22Rv1 (cell line): ENCODE data around the gene ACSBG1.
A peak's percentile ranks its signal among the peaks of the same experiment; 100 is the strongest.

Source experiments
- H3K27ac ChIP-seq: fragments of 450-650 bp; 2 replicates; pipeline ENCODE4 v1.5.1; 2017
- ZFX ChIP-seq: fragments of 450-650 bp; IDR thresholded peaks from 2 replicates; pipeline ENCODE4 v1.6.1; 2017; ENCODE audit warnings: antibody characterized with exemption, borderline replicate concordance
- TF ChIP-seq, protein P1 (sequence below): fragments of 450-650 bp; IDR thresholded peaks from 2 replicates; pipeline ENCODE4 v1.5.1; 2017; ENCODE audit warnings: mild to moderate bottlenecking

Gene ACSBG1

DNA sequence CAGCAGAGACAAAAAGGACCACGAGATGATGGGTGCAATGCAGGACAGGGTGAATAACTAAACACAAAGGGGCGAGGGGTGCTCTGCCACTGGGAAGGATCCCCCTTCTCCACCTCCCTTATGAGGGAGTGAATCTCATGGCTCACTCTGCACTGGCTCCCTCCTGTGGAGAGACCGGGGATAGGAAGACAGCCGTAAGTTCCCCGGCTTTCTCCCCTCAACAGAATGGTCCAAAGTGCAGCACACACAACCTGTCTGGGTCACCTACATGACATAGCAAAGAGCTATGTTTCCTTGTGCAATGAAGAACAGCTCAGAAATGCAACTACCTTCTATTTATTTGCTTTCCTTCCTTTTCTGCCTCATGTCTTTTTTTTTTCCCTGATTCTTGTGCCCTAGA is 7.8 kb upstream of the ACSBG1 start:
- H3K27ac ChIP-seq: no peak overlapping the region
- TF ChIP-seq, protein P1, sequence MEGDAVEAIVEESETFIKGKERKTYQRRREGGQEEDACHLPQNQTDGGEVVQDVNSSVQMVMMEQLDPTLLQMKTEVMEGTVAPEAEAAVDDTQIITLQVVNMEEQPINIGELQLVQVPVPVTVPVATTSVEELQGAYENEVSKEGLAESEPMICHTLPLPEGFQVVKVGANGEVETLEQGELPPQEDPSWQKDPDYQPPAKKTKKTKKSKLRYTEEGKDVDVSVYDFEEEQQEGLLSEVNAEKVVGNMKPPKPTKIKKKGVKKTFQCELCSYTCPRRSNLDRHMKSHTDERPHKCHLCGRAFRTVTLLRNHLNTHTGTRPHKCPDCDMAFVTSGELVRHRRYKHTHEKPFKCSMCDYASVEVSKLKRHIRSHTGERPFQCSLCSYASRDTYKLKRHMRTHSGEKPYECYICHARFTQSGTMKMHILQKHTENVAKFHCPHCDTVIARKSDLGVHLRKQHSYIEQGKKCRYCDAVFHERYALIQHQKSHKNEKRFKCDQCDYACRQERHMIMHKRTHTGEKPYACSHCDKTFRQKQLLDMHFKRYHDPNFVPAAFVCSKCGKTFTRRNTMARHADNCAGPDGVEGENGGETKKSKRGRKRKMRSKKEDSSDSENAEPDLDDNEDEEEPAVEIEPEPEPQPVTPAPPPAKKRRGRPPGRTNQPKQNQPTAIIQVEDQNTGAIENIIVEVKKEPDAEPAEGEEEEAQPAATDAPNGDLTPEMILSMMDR: peak; percentile 47
- TF ChIP-seq ZFX: no peak

DNA sequence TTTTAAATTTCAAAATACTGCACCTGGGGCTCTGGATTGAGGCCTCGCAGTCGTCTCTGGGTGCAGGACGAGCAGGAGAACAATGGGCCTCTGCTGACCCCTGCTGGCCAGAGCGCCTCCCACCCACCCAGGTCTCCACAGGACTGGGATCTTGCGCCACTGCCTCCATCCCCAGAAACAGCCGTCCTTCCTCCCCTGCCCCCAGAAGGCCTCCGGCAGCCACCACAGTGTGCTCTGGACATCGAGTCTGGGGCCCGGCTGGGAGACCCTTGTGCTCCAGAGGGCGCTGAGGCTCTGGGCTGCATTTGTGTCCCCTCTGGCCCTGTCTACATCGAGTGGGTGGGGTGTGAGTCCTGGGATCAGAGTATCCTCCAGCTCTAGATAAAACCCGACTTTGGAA is 6.7 kb upstream of the ACSBG1 start:
- TF ChIP-seq, protein P1: peak; percentile 91
- TF ChIP-seq ZFX: no peak
- H3K27ac ChIP-seq: no peak overlapping the region

DNA sequence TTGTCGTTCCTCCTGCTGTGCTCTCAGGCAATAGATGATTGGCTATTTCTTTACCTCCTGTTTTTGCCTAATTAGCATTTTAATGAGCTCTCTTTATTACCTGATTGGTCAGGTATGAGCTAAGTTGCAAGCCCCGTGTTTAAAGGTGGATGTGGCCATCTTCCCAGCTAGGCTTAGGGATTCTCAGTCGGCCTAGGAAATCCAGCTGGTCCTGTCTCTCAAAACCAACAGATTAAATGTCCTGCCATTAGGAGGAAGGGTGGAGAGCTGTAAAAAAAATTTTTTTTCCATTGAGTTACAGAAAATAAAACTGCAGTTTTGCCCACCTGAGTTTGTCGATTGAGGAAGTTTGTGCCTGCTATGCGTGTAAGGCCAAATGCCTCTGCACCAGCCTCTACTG is 5.4 kb upstream of the ACSBG1 start:
- no peak overlapping the region for H3K27ac ChIP-seq
- no peak for TF ChIP-seq ZFX
- TF ChIP-seq, protein P1: no peak

DNA sequence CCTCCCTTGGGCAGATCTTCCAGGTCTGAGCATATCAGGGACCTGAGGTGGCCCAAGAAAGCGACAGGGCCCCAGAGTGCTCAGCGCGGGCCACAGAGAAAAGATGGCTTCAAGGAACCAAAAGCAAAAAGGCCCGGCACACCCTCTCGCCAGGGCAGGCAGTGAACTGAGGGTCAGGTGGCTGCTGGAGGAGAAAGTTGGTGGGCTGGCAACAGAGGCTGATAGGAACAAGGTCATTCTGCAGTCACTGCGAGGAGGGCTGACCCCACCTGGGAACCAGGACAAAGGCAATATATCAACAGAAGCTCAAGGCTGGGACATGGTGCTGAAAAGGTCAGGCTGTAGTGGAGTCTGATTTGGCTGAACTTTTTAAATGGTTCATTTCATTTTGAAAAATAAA is 2.8 kb upstream of the ACSBG1 start:
- H3K27ac ChIP-seq: no peak overlapping the region
- TF ChIP-seq, protein P1: no peak
- TF ChIP-seq ZFX: no peak

DNA sequence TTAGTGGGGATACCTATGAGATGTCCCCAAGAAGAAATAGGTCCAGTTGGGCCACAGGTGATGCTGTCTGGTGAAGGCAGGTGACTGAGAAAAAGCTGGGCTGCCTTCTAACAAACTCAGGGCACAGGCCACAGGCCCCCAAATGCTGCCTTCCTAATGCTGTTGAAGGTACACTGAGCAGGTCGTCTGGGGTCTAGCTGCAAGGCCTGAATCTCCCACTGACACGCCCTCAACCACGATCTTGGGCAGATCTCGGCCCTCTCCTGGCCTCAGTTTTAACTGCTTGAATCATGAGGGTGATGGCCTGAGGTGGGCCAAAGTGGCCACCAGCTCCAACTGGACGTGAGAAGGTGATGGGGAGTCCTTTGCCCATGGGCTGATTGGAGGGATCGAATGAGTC is 2.1 kb upstream of the ACSBG1 start:
- TF ChIP-seq, protein P1: no peak
- no peak for TF ChIP-seq ZFX

DNA sequence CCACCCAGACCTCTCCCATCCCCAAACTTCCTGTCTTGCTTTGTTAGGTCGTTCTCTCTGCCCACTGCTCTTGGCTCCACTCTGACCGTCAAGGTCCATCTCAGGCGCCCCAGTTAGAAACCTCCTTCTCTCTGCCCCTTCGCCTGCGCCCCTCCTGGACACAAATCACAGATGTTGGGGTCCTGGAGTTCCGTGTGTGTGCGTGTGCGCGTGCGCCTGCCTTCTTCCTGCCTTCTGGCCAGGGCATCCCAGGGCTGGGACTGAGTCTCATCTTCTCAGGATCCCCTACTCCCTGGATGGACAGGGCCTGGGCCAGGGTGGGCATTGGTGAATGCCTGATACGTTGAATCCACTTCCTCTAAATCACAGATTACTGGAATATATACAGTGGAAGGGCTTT is 869 bp downstream of the ACSBG1 start:
- TF ChIP-seq ZFX: no peak
- TF ChIP-seq, protein P1: no peak
- H3K27ac ChIP-seq: no peak overlapping the region

More for the DNA sequence above, 2.1 kb upstream of the ACSBG1 start:
- H3K27ac ChIP-seq: no peak overlapping the region

DNA sequence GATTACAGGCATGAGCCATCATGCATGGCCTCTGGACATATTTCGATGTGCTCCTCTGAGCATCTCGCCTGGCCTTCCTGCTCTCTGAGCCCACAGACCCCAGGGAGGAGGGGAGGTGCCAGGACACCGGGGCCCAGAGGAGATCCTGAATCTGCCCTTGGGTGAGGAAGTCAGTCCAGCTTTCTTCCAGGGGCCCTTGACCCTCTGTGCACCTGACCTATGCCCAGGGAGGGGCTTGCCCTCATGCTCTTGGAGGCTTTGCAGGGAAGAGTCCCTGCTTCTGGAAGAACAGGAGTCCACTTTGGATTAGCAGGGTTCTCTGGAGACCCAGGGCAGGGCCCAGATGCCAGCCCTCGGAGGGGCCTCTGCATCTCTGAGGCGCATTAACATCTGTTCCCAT is 1.4 kb downstream of the ACSBG1 start:
- TF ChIP-seq ZFX: no peak
- TF ChIP-seq, protein P1: no peak
- H3K27ac ChIP-seq: no peak overlapping the region
